ENCODE data around the gene RYR1. TPM values are rescaled to one million over a fixed set of nuclear protein-coding genes. Genes with fewer than 3 reads are reported as not detected.

Gene RYR1
- total and polyA plus RNA-seq, 2 of the 8 experiments (the other 6 are each of a cell fraction or from before 2014, with no cell fraction given): 5.8 to 11.8 TPM

DNA sequence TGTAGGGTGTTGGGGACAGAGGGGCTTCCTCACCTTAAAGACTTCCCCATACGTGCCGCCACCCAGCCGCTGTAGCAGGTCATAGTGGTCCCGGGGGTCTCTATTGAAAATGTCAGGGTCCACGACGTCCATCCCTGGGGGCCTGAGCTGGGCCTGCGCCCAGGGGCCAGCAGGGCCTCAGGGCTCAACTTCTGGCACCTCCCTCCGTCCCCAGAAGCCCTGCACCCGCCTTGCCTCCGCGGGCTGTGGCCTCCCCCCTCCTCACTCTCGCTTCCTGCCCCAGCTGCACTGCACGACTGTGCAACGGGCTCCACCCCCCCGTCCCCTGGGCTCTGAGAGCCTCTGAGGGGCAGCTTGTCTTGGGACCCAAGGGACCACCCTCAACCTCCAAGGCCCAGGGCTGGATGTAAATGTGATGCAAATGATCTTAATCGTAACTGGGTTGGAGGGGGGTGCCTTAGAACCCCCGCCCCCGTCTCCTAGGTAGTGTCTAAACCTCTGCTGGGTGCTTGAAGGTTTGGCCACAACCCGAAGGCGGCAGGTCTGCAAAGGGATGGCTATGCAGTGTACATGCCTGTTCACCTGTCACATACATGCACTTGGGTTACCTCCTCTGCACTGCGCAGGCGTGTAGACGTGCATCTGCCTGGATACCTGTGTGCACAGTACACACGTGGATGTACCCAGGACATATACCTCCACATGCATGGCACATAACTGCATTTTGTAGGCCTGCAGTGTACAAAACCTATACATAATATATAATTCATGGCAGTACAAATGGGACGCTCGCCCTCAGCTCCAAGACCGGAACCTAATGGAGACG, 184.5 kb downstream of the RYR1 start, which contains the start of gene MAP4K1:
TSS of gene MAP4K1 (minus strand) at position 190 of the 826 bp plus-strand sequence. CDS start at position 132, 58 bp downstream.
- no peak within 1 kb of the TSS for H3K23ac ChIP-seq (ENCODE audit: insufficient read length)
- no peak for TF ChIP-seq YY1 (IDR thresholded peaks at IDR 0.05; ENCODE audit: low read depth, low read length)
- H3K4me1 ChIP-seq (replicated peaks in 1 of 4; ENCODE audit: control insufficient read depth in 3 of 4, insufficient read depth in 4 of 4, low read length in 3 of 4): peaks cover 4 to 14% (median 11%) of the 10 kb centered on the region in 4 experiments
- H4K5ac ChIP-seq (ENCODE audit: insufficient read length, low read depth, low read length): peak within 1 kb of the TSS; percentile 84
- peak within 1 kb of the TSS; percentile 57 to 99 (median 88) for H3K4me3 ChIP-seq (ENCODE audit: extremely low read depth in 1 of 4, insufficient read depth in 2 of 4, low read depth in 3 of 4, low read length in 4 of 4)
- peaks cover 5 to 22% (median 16%) of the 10 kb centered on the region in 4 experiments for H3K36me3 ChIP-seq (ENCODE audit: control insufficient read depth in 2 of 4, insufficient read depth in 4 of 4, low read length in 3 of 4)
- peak within 1 kb of the TSS; percentile 84; the same call in 1 of the 2 replicates for H2BK12ac ChIP-seq (ENCODE audit: low read depth, low read length)
- ChIA-PET POLR2A (ENCODE audit: partially characterized antibody) (interaction anchor here (0.5 to 2.6 kb wide), 17 partner anchors 11 to 231 kb away, joined by 3 to 12 read pairs (median 3); partner anchors contain the start of gene ACTN4), CTCF (ENCODE audit: partially characterized antibody) (interaction anchor here (0.6 to 5.9 kb wide), 9 partner anchors 8 to 301 kb away, joined by 3 to 27 read pairs (median 4); partner anchors contain the start of gene FAM98C)
- peak within 1 kb of the TSS; percentile 94; the same call in 1 of the 2 replicates for H4K8ac ChIP-seq (ENCODE audit: extremely low read depth, insufficient read depth, low read length)
- H3K4me2 ChIP-seq (ENCODE audit: insufficient read depth in 1 of 2, low read depth in 2 of 2, low read length in 2 of 2): peak within 1 kb of the TSS; percentile 77 to 81
- peak within 1 kb of the TSS; percentile 25; the same call in 1 of the 2 replicates for H2AFZ ChIP-seq (ENCODE audit: low read length)
- peak within 1 kb of the TSS; percentile 89 for H3K4ac ChIP-seq (replicated peaks; ENCODE audit: insufficient read length, low read depth, low read length)
- H2BK15ac ChIP-seq (ENCODE audit: low read length): peak within 1 kb of the TSS; percentile 83
- H3K23me2 ChIP-seq (ENCODE audit: low read depth, low read length): peaks cover 2% of the 10 kb centered on the region
- peaks cover 0 to 4% of the 10 kb centered on the region in 2 experiments for H4K20me1 ChIP-seq (replicated peaks in 1 of 2; ENCODE audit: control insufficient read depth in 1 of 2, insufficient read depth in 2 of 2, low read length in 2 of 2)
- H2AK5ac ChIP-seq (ENCODE audit: low read depth, low read length): peak within 1 kb of the TSS; percentile 72; the same call in 1 of the 2 replicates
- H3K27me3 ChIP-seq (replicated peaks in 1 of 4; ENCODE audit: control insufficient read depth in 3 of 4, extremely low read depth in 1 of 4, insufficient read depth in 3 of 4, low read length in 3 of 4): no peaks in the 10 kb centered on the region
- WGBS, 2 experiments (ENCODE audit: extremely low coverage in 1 of 2, insufficient coverage in 1 of 2, insufficient read length in 1 of 2, insufficient replicate concordance in 2 of 2, low coverage in 1 of 2, low lambda C conversion rate in 2 of 2, missing lambda C conversion rate in 1 of 2): 77% methylated on average over 18 of the region's 28 CpGs; no CpG with 5 or more reads in 1 of the 2 experiments
- DNase-seq (ENCODE audit: low read depth in 1 of 2, low spot score in 2 of 2) (no peak), FAIRE-seq (no peak)
- H3K18ac ChIP-seq (ENCODE audit: extremely low read depth, low read length): peak within 1 kb of the TSS; percentile 66; the same call in 1 of the 2 replicates
- peak within 1 kb of the TSS in 3 of 4 experiments; percentile 66 to 78 (median 75); a peak in 6 of 7 replicates for H3K9ac ChIP-seq (replicated peaks in 1 of 4; ENCODE audit: extremely low read depth in 1 of 4, low read depth in 3 of 4, low read length in 3 of 4)
- H2BK20ac ChIP-seq (ENCODE audit: low read length): no peak within 1 kb of the TSS
- H2BK120ac ChIP-seq (replicated peaks; ENCODE audit: low read depth, low read length): peak within 1 kb of the TSS; percentile 36
- peaks cover 7% of the 10 kb centered on the region for H3K79me1 ChIP-seq (ENCODE audit: low read depth, low read length)
- peak within 1 kb of the TSS; percentile 76 for H2BK5ac ChIP-seq (ENCODE audit: low read depth, low read length)
- peak within 1 kb of the TSS; percentile 33 for H3K56ac ChIP-seq (replicated peaks; ENCODE audit: insufficient read length, low read depth, low read length)
- H3K27ac ChIP-seq (ENCODE audit: low read depth, low read length): peak within 1 kb of the TSS; percentile 78
- H3K14ac ChIP-seq (ENCODE audit: insufficient read length): no peak within 1 kb of the TSS
- no peaks in the 10 kb centered on the region for H3K9me3 ChIP-seq (ENCODE audit: insufficient read depth in 2 of 2, low read depth in 1 of 2, low read length in 1 of 2)
- peak within 1 kb of the TSS; percentile 96 for H4K91ac ChIP-seq (replicated peaks; ENCODE audit: insufficient read length, low read length)
- H3K79me2 ChIP-seq (ENCODE audit: control insufficient read depth in 1 of 2, insufficient read depth in 2 of 2, low read length in 2 of 2): peaks cover 0 to 15% of the 10 kb centered on the region in 2 experiments; a peak in 2 of 4 replicates
